Measurements from ENCODE around the gene STARD3.

DNA sequence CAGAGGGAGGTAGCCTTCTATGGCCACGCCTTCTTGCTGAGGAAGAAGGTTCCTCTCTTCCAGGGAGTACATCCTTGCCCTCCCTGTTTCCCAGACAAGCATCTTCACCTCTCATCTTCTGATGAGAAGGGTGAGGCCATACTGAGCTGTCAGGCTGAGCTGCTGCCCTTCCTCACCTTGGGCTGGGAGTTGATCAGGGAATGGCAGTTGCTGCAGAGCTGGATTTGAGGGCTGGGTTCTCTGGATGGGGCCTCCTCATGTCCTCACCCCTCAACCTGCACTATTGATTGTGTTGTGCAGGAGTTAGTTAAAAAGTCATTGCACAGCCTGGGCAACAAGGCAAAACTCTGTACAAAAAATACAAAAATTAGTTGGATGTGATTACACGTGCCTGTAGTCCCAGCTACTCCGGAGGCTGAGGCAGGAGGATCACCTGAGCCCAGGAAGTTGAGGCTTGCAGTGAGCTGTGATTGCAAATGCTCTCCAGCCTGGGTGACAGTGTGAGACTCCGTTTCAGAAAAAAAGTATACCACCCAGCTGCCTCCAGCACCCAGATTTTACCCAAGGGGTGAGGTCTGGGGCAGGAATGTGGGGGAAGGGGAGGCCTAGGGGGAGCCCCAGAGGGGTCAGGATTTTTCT lies 65.0 kb downstream of the STARD3 start:
- TF ChIP-seq, protein P1, sequence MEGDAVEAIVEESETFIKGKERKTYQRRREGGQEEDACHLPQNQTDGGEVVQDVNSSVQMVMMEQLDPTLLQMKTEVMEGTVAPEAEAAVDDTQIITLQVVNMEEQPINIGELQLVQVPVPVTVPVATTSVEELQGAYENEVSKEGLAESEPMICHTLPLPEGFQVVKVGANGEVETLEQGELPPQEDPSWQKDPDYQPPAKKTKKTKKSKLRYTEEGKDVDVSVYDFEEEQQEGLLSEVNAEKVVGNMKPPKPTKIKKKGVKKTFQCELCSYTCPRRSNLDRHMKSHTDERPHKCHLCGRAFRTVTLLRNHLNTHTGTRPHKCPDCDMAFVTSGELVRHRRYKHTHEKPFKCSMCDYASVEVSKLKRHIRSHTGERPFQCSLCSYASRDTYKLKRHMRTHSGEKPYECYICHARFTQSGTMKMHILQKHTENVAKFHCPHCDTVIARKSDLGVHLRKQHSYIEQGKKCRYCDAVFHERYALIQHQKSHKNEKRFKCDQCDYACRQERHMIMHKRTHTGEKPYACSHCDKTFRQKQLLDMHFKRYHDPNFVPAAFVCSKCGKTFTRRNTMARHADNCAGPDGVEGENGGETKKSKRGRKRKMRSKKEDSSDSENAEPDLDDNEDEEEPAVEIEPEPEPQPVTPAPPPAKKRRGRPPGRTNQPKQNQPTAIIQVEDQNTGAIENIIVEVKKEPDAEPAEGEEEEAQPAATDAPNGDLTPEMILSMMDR (IDR thresholded peaks at IDR 0.05) = no peak
- TF ChIP-seq, protein P2, sequence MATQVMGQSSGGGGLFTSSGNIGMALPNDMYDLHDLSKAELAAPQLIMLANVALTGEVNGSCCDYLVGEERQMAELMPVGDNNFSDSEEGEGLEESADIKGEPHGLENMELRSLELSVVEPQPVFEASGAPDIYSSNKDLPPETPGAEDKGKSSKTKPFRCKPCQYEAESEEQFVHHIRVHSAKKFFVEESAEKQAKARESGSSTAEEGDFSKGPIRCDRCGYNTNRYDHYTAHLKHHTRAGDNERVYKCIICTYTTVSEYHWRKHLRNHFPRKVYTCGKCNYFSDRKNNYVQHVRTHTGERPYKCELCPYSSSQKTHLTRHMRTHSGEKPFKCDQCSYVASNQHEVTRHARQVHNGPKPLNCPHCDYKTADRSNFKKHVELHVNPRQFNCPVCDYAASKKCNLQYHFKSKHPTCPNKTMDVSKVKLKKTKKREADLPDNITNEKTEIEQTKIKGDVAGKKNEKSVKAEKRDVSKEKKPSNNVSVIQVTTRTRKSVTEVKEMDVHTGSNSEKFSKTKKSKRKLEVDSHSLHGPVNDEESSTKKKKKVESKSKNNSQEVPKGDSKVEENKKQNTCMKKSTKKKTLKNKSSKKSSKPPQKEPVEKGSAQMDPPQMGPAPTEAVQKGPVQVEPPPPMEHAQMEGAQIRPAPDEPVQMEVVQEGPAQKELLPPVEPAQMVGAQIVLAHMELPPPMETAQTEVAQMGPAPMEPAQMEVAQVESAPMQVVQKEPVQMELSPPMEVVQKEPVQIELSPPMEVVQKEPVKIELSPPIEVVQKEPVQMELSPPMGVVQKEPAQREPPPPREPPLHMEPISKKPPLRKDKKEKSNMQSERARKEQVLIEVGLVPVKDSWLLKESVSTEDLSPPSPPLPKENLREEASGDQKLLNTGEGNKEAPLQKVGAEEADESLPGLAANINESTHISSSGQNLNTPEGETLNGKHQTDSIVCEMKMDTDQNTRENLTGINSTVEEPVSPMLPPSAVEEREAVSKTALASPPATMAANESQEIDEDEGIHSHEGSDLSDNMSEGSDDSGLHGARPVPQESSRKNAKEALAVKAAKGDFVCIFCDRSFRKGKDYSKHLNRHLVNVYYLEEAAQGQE (IDR thresholded peaks at IDR 0.05; ENCODE audit: insufficient read depth in 1 of 2, low read depth in 2 of 2, low read length in 1 of 2) = no peak
- TF ChIP-seq POLR2AphosphoS5 (IDR thresholded peaks at IDR 0.05; ENCODE audit: low read depth, low read length) = no peak
